ENCODE results near the gene FAM161B. TPM values are rescaled to one million over a fixed set of nuclear protein-coding genes. Genes with fewer than 3 reads are reported as not detected.
A peak's percentile ranks its signal among the peaks of the same experiment; 100 is the strongest.

The FAM161B gene
- total and polyA plus RNA-seq, 4 donors = 4.3 to 6.7 (median 4.5) TPM

DNA sequence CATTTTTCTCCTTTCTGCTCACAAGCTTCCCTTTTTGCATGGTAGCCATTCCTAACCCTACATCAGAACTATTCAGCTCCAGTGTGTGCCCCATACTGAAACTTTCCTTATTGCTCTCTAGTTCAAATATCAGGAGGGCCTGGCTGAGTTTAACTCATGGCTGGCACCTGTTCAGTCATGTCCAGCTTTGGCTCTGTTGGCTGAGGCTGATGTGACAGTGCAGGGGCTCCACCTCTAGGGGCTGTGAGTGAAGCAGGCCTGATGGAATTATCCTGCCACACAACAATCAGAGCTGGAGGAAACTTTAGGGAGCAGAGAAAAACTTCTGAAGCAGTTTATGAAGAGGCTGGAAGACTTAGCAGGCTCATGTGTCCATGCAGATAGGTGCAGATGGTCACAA lies 8.7 kb upstream of the FAM161B start:
- H3K9me3 ChIP-seq (ENCODE audit: control insufficient read depth, low read length) = no peaks in the 10 kb centered on the region
- ATAC-seq (ENCODE audit: low FRiP score) (no peak), DNase-seq (no peak)
- peaks cover 4 to 20% of the 10 kb centered on the region in 2 donors for H3K36me3 ChIP-seq (ENCODE audit: control insufficient read depth in 1 of 2, insufficient read depth in 2 of 2, low read length in 1 of 2)
- no peak overlapping the region for H3K4me3 ChIP-seq (ENCODE audit: low read length in 2 of 2)
- no peak overlapping the region for H3K27ac ChIP-seq (ENCODE audit: low read depth in 1 of 2, low read length in 2 of 2)
- no peaks in the 10 kb centered on the region for H3K4me1 ChIP-seq (ENCODE audit: control insufficient read depth in 1 of 2, insufficient read depth in 2 of 2, low read length in 2 of 2)
- intact Hi-C loops (cut with DNase I) = no loop called here
- no peaks in the 10 kb centered on the region for H3K27me3 ChIP-seq (ENCODE audit: control insufficient read depth in 1 of 2, insufficient read depth in 2 of 2, low read length in 1 of 2)

DNA sequence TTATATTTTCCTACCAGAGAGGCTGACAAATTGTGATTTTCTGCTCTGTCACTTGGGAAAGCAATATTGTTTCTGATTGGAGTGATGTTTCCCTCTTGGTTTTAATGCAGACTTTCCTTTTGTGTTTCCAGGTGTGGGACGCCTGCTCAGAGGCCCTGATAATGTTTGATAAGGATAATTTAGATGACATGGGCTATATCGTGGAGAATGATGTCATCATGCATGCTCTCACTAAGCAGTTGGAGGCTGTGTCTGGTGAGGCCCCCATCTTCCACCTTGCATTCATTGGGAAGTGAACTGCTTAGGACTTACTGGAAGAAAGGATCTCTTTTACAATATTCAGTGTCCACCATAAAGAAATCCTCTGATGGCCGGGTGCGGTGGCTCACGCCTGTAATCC lies 5.8 kb upstream of the FAM161B start:
- peaks cover 2 to 19% of the 10 kb centered on the region in 2 donors for H3K36me3 ChIP-seq (ENCODE audit: control insufficient read depth in 1 of 2, insufficient read depth in 2 of 2, low read length in 1 of 2)
- intact Hi-C loops (cut with DNase I) = no loop called here
- H3K4me3 ChIP-seq (ENCODE audit: low read length in 2 of 2) = no peak overlapping the region
- no peaks in the 10 kb centered on the region for H3K4me1 ChIP-seq (ENCODE audit: control insufficient read depth in 1 of 2, insufficient read depth in 2 of 2, low read length in 2 of 2)
- DNase-seq (no peak), ATAC-seq (ENCODE audit: low FRiP score) (no peak)
- H3K9me3 ChIP-seq (ENCODE audit: control insufficient read depth, low read length) = no peaks in the 10 kb centered on the region
- H3K27me3 ChIP-seq (ENCODE audit: control insufficient read depth in 1 of 2, insufficient read depth in 2 of 2, low read length in 1 of 2) = no peaks in the 10 kb centered on the region
- WGBS, 2 donors = 86 to 88% methylated on average over 5 of the region's 5 CpGs
- H3K27ac ChIP-seq (ENCODE audit: low read depth in 1 of 2, low read length in 2 of 2) = no peak overlapping the region

DNA sequence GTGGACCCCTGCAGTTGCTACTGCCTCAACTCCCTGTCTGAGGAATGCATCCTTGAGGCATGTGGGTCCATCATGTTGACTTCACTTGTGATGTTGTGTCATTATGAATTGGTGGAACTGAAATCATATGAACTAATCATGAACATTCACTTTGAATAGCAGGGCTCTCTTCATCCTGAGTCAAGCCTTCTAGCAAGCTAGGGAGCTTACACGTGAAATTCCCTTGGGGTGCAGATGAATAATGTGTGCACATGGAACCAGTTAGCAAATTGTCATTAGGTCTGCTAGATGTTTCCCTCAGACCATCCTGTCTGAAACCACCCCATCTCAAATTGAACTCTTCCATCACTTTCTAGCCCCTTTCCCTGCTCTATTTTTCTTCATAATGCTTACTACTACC lies 3.8 kb upstream of the FAM161B start:
- DNase-seq (no peak), ATAC-seq (ENCODE audit: low FRiP score) (no peak)
- no peaks in the 10 kb centered on the region for H3K4me1 ChIP-seq (ENCODE audit: control insufficient read depth in 1 of 2, insufficient read depth in 2 of 2, low read length in 2 of 2)
- no peaks in the 10 kb centered on the region for H3K27me3 ChIP-seq (ENCODE audit: control insufficient read depth in 1 of 2, insufficient read depth in 2 of 2, low read length in 1 of 2)
- H3K36me3 ChIP-seq (ENCODE audit: control insufficient read depth in 1 of 2, insufficient read depth in 2 of 2, low read length in 1 of 2) = peaks cover 2 to 8% of the 10 kb centered on the region in 2 donors
- no peak overlapping the region for H3K27ac ChIP-seq (ENCODE audit: low read depth in 1 of 2, low read length in 2 of 2)
- no peak overlapping the region for H3K4me3 ChIP-seq (ENCODE audit: low read length in 2 of 2)
- intact Hi-C loops (cut with DNase I) = loop anchor here in 1 of 2 donors (5.0 kb wide), 1 partner anchor 84 kb away; no protein-coding TSS in a partner anchor
- no peaks in the 10 kb centered on the region for H3K9me3 ChIP-seq (ENCODE audit: control insufficient read depth, low read length)
- WGBS, 2 donors = 38 to 52% methylated on average over 1 of the region's 1 CpG

- DNase-seq = no peak
- no peaks in the 10 kb centered on the region for H3K4me1 ChIP-seq (ENCODE audit: control insufficient read depth in 1 of 2, insufficient read depth in 2 of 2, low read length in 2 of 2)
- intact Hi-C loops (cut with DNase I) = loop anchor here in 1 of 2 donors (10.0 kb wide), 1 partner anchor 300 kb away; the partner anchor contains the start of gene DNAL1
Observed at GRCh38 chr14:73945159-73945670, 4.7 kb downstream of the FAM161B start.

DNA sequence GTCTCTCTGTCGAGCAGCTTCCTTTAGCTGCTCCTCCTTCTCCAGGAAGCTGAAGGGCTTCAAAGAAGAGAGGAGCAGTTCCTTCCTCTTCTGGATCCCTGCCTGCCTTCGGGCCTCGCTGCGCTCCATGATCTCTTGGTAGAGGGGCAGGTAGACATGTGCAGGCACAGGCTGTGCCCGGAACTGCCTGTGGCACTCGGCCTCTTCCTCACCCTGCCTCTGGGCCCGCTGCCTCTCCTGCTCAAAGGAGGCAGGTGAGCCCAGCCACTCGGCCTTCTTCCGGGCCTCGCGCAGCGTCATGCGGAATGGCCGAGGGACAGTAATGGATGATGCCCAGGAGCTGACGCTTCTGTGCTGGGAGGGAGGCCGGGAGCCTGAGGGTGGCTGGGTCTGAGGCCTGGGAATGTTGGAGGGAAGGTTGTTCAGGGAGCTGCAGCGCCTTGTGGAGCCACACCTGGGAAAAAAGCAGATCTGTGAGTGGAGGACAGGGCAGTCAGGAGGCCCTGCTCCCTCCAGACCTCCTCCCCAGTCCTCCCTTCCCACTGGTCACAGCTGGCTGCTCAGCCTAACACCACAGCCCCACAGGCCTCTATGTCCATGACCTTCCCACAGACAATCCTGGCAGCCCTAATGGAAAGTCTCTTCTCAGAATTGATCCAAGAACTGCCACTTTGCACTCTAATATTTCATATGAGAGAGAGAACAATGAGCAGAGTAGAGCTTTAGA lies 5.3 kb downstream of the FAM161B start:
- H3K27me3 ChIP-seq (ENCODE audit: control insufficient read depth in 1 of 2, insufficient read depth in 2 of 2, low read length in 1 of 2) = no peaks in the 10 kb centered on the region
- H3K9me3 ChIP-seq (ENCODE audit: control insufficient read depth, low read length) = no peaks in the 10 kb centered on the region
- ATAC-seq (ENCODE audit: low FRiP score) (no peak), DNase-seq (no peak)
- intact Hi-C loops (cut with DNase I) = loop anchor here in 1 of 2 donors (10.0 kb wide), 1 partner anchor 300 kb away; the partner anchor contains the start of gene DNAL1
- 91 to 92% methylated on average over 17 of the region's 17 CpGs for WGBS, 2 donors
- H3K36me3 ChIP-seq (ENCODE audit: control insufficient read depth in 1 of 2, insufficient read depth in 2 of 2, low read length in 1 of 2) = peaks cover 0 to 3% of the 10 kb centered on the region in 2 donors
- no peak overlapping the region for H3K27ac ChIP-seq (ENCODE audit: low read depth in 1 of 2, low read length in 2 of 2)
- H3K4me1 ChIP-seq (ENCODE audit: control insufficient read depth in 1 of 2, insufficient read depth in 2 of 2, low read length in 2 of 2) = no peaks in the 10 kb centered on the region
- no peak overlapping the region for H3K4me3 ChIP-seq (ENCODE audit: low read length in 2 of 2)

More at GRCh38 chr14:73945159-73945670, 4.7 kb downstream of the FAM161B start:
- H3K9me3 ChIP-seq (ENCODE audit: control insufficient read depth, low read length) = no peaks in the 10 kb centered on the region
- no peaks in the 10 kb centered on the region for H3K27me3 ChIP-seq (ENCODE audit: control insufficient read depth in 1 of 2, insufficient read depth in 2 of 2, low read length in 1 of 2)
- WGBS, 2 donors = 66 to 79% methylated on average over 4 of the region's 4 CpGs
- H3K4me3 ChIP-seq (ENCODE audit: low read length in 2 of 2) = no peak overlapping the region
- H3K36me3 ChIP-seq (ENCODE audit: control insufficient read depth in 1 of 2, insufficient read depth in 2 of 2, low read length in 1 of 2) = peaks cover 0 to 3% of the 10 kb centered on the region in 2 donors
- ATAC-seq (ENCODE audit: low FRiP score) = no peak
- no peak overlapping the region for H3K27ac ChIP-seq (ENCODE audit: low read depth in 1 of 2, low read length in 2 of 2)

DNA sequence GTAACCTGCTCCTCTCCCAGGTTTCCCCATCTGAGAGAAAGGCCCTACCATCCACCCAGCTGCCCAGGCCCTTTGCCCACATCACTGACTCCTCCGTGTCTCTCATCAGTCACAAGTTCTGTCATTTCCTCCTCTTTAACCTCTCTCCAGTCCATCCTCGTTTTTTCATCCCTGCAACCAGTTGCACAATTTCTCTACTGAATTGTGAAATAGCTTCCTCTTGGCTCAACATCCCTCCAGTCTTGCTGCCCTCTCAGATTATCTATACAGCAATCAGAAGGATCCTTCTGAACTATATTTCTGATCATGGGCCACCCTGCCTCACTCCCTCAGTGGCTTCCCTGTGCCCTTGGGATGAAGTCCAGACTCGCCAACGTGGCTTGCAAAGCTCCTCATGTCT lies 6.8 kb downstream of the FAM161B start:
- no peak overlapping the region for H3K4me3 ChIP-seq (ENCODE audit: low read length in 2 of 2)
- no peak overlapping the region for H3K27ac ChIP-seq (ENCODE audit: low read depth in 1 of 2, low read length in 2 of 2)
- intact Hi-C loops (cut with DNase I) = loop anchor here in 1 of 2 donors (10.0 kb wide), 1 partner anchor 298 kb away; the partner anchor contains the start of gene DNAL1
- DNase-seq (no peak), ATAC-seq (ENCODE audit: low FRiP score) (peak; percentile 75)
- 64 to 76% methylated on average over 4 of the region's 4 CpGs for WGBS, 2 donors
- H3K36me3 ChIP-seq (ENCODE audit: control insufficient read depth in 1 of 2, insufficient read depth in 2 of 2, low read length in 1 of 2) = peaks cover 0 to 3% of the 10 kb centered on the region in 2 donors
- no peaks in the 10 kb centered on the region for H3K4me1 ChIP-seq (ENCODE audit: control insufficient read depth in 1 of 2, insufficient read depth in 2 of 2, low read length in 2 of 2)
- no peaks in the 10 kb centered on the region for H3K9me3 ChIP-seq (ENCODE audit: control insufficient read depth, low read length)
- H3K27me3 ChIP-seq (ENCODE audit: control insufficient read depth in 1 of 2, insufficient read depth in 2 of 2, low read length in 1 of 2) = no peaks in the 10 kb centered on the region

DNA sequence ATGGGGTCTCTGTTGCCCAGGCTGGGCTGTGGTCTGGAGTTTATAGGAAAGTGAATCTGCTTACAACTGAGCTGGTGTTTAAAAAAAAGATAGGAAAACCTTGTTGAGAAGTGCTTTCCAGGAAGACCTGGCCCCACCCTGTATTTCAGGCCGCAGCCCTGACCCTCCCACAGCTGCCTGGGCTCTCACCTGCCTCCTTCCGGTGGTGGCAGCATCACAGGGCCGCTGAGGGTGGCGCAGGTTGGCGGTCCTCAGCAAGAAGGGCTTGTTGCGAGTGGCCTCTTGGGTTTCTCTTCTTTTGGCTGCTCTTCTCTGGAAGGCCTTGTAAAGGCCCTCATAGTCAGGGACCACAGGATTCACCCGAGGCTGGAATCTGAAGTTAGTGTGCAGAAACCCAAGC lies 7.7 kb downstream of the FAM161B start:
- H3K27me3 ChIP-seq (ENCODE audit: control insufficient read depth in 1 of 2, insufficient read depth in 2 of 2, low read length in 1 of 2) = no peaks in the 10 kb centered on the region
- no peaks in the 10 kb centered on the region for H3K4me1 ChIP-seq (ENCODE audit: control insufficient read depth in 1 of 2, insufficient read depth in 2 of 2, low read length in 2 of 2)
- intact Hi-C loops (cut with DNase I) = loop anchor here in 1 of 2 donors (10.0 kb wide), 1 partner anchor 297 kb away; the partner anchor contains the start of gene DNAL1
- H3K4me3 ChIP-seq (ENCODE audit: low read length in 2 of 2) = no peak overlapping the region
- H3K9me3 ChIP-seq (ENCODE audit: control insufficient read depth, low read length) = no peaks in the 10 kb centered on the region
- WGBS, 2 donors = 90 to 91% methylated on average over 7 of the region's 7 CpGs
- H3K36me3 ChIP-seq (ENCODE audit: control insufficient read depth in 1 of 2, insufficient read depth in 2 of 2, low read length in 1 of 2) = peaks cover 3 to 4% of the 10 kb centered on the region in 2 donors
- H3K27ac ChIP-seq (ENCODE audit: low read depth in 1 of 2, low read length in 2 of 2) = no peak overlapping the region
- no peak for ATAC-seq (ENCODE audit: low FRiP score)
- DNase-seq = no peak

DNA sequence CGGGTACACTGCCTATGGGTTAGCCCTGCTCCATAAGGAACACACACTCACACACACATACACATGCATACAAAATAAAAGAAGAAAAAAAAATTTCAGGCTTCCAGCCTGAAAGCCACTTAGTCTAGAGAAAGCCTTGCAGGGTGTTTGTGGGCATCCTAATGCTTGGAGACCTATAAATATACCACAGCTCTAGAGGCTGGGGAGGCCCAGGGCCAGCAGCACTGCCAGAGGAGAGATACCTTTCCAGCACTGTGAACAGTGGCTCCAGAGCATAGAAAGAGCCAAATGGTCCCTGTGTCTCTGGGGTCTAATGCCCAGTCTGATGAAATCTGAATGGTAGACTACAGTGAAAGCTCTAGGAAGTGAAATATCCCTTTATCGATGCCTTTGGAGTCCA lies 12.9 kb downstream of the FAM161B start:
- no peaks in the 10 kb centered on the region for H3K4me1 ChIP-seq (ENCODE audit: control insufficient read depth in 1 of 2, insufficient read depth in 2 of 2, low read length in 2 of 2)
- ATAC-seq (ENCODE audit: low FRiP score) = no peak
- no peaks in the 10 kb centered on the region for H3K9me3 ChIP-seq (ENCODE audit: control insufficient read depth, low read length)
- H3K4me3 ChIP-seq (ENCODE audit: low read length in 2 of 2) = no peak overlapping the region
- WGBS, 2 donors = 92 to 94% methylated on average over 2 of the region's 2 CpGs
- DNase-seq = no peak
- no peak overlapping the region for H3K27ac ChIP-seq (ENCODE audit: low read depth in 1 of 2, low read length in 2 of 2)
- no peaks in the 10 kb centered on the region for H3K27me3 ChIP-seq (ENCODE audit: control insufficient read depth in 1 of 2, insufficient read depth in 2 of 2, low read length in 1 of 2)
- peaks cover 4% of the 10 kb centered on the region in 2 donors for H3K36me3 ChIP-seq (ENCODE audit: control insufficient read depth in 1 of 2, insufficient read depth in 2 of 2, low read length in 1 of 2)
- intact Hi-C loops (cut with DNase I) = no loop called here

- intact Hi-C loops (cut with DNase I) = no loop called here
- H3K4me3 ChIP-seq (ENCODE audit: low read length in 2 of 2) = no peak overlapping the region
- 77 to 84% methylated on average over 1 of the region's 1 CpG for WGBS, 2 donors
- ATAC-seq (ENCODE audit: low FRiP score) (no peak), DNase-seq (no peak)
- no peaks in the 10 kb centered on the region for H3K4me1 ChIP-seq (ENCODE audit: control insufficient read depth in 1 of 2, insufficient read depth in 2 of 2, low read length in 2 of 2)
- H3K9me3 ChIP-seq (ENCODE audit: control insufficient read depth, low read length) = no peaks in the 10 kb centered on the region
- H3K36me3 ChIP-seq (ENCODE audit: control insufficient read depth in 1 of 2, insufficient read depth in 2 of 2, low read length in 1 of 2) = peaks cover 4 to 7% of the 10 kb centered on the region in 2 donors
- no peak overlapping the region for H3K27ac ChIP-seq (ENCODE audit: low read depth in 1 of 2, low read length in 2 of 2)
- H3K27me3 ChIP-seq (ENCODE audit: control insufficient read depth in 1 of 2, insufficient read depth in 2 of 2, low read length in 1 of 2) = no peaks in the 10 kb centered on the region
Observed at GRCh38 chr14:73936548-73936947, 13.3 kb downstream of the FAM161B start.
